ENCODE measurements around the gene B4GALT5.

The B4GALT5 gene

DNA sequence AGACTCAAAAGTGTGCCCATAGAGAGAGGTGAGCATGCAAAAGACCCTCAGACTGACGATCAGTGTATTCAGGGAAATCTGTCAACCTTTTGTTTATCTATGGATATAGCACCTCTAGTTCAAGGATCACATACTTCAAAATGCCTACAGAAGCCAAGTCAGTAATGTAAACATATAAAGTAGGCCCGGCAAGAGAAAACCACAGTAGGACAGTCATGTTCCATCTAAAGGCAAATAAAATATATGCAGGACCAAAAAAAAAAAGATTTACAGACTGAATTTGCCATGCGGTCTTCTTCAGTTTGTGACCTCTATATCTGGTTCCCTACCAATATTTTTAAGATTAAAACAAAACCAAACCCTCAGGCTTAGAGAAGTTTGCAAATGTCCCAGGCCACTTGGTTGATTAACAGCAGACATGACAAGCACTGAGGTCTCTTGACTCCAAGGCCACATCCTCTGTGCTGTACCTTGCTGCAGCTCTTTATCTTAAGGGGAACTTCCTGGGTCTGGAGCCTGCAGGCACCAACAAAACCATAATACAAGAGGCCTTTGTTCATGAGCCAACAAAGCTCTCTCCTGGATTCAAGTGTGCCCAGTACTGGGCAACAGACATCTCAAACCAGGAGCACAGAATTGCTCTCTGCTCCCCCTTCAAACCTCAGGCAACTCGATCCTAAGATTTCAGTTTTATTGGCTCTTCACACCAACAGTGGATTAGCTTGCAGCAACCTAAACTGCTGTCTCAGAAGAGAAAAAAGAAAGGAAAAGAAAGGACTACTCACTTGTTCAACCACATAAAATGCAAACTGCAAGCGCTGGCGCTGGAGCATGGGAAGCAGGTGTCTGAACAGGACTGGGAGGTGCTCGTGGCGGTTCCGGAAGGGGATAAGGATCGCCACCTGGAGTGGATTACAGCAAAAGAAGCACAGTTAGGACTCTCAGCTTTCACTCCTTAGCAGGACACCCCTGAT, 71.7 kb downstream of the B4GALT5 start:
- TF ChIP-seq, protein P1, sequence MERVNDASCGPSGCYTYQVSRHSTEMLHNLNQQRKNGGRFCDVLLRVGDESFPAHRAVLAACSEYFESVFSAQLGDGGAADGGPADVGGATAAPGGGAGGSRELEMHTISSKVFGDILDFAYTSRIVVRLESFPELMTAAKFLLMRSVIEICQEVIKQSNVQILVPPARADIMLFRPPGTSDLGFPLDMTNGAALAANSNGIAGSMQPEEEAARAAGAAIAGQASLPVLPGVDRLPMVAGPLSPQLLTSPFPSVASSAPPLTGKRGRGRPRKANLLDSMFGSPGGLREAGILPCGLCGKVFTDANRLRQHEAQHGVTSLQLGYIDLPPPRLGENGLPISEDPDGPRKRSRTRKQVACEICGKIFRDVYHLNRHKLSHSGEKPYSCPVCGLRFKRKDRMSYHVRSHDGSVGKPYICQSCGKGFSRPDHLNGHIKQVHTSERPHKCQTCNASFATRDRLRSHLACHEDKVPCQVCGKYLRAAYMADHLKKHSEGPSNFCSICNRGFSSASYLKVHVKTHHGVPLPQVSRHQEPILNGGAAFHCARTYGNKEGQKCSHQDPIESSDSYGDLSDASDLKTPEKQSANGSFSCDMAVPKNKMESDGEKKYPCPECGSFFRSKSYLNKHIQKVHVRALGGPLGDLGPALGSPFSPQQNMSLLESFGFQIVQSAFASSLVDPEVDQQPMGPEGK (CRISPR knock-in tag; IDR thresholded peaks at IDR 0.05; ENCODE audit: borderline replicate concordance), result no peak
- TF ChIP-seq ZNF565 (CRISPR knock-in tag; conservative IDR thresholded peaks at IDR 0.05; ENCODE audit: low read depth) (no peak), BACH2 (CRISPR knock-in tag; IDR thresholded peaks at IDR 0.05; ENCODE audit: borderline replicate concordance) (no peak), ISL1 (CRISPR knock-in tag; IDR thresholded peaks at IDR 0.05) (no peak)
- no peak for ATAC-seq

DNA sequence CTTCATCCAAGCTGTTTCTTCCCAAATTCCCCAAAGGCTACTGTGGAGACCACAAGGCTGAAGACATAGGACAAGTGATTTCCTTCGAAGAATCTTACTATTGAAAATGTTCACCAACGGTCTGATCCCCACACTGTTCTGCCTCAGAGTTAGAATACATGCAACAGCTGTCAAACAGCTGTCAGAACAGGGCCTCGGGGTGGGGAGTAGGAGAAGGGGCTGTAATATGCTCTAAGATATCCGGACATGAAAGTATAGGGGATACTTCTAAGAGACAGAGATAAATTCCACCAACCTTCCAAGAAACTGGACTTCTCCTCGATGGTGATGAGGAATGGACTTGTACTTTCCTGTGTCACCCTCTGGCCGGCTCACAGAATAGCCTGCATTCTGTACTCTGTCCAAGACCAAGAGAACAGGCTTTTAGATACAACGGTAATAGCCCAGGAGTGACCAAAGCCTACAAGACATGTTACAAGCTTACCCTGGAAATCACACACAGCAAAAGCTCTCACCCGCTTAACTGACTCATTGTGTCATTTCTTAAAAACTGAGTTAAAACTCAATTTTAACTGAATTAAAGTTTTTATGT, 76.5 kb downstream of the B4GALT5 start:
- TF ChIP-seq TOX (CRISPR knock-in tag; IDR thresholded peaks at IDR 0.05; ENCODE audit: borderline replicate concordance) (no peak), TCF4 (CRISPR knock-in tag; IDR thresholded peaks at IDR 0.05; ENCODE audit: borderline replicate concordance) (no peak), GLIS3 (CRISPR knock-in tag; IDR thresholded peaks at IDR 0.05) (no peak), ARNTL (CRISPR knock-in tag; IDR thresholded peaks at IDR 0.05; ENCODE audit: borderline replicate concordance, low read depth) (no peak), PPARA (CRISPR knock-in tag; IDR thresholded peaks at IDR 0.05; ENCODE audit: borderline replicate concordance) (no peak)
- TF ChIP-seq, protein P2, sequence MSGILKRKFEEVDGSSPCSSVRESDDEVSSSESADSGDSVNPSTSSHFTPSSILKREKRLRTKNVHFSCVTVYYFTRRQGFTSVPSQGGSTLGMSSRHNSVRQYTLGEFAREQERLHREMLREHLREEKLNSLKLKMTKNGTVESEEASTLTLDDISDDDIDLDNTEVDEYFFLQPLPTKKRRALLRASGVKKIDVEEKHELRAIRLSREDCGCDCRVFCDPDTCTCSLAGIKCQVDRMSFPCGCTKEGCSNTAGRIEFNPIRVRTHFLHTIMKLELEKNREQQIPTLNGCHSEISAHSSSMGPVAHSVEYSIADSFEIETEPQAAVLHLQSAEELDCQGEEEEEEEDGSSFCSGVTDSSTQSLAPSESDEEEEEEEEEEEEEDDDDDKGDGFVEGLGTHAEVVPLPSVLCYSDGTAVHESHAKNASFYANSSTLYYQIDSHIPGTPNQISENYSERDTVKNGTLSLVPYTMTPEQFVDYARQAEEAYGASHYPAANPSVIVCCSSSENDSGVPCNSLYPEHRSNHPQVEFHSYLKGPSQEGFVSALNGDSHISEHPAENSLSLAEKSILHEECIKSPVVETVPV (CRISPR knock-in tag; IDR thresholded peaks at IDR 0.05), result no peak
- ATAC-seq, result no peak

DNA sequence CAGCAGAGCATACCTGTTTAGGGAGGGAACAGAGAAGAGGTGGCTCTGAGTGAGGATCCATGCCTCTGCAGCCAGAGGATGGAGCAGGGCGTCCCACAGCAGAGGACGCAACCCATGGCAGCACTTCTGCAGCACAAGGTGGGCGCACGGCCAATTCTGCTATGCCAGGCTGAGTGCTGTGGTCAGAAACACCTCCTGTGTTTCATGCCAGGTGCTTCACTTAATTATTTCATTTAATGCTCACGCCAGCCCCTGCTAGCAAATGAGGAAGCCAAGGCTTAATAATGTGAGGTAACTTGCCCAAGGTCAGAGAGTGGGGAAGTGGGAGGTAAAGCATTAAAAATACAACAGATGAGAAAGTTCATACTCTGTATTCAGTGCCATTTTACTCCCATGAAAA, 77.2 kb downstream of the B4GALT5 start:
- ATAC-seq, result no peak
- TF ChIP-seq SNAI2 (CRISPR knock-in tag; IDR thresholded peaks at IDR 0.05) (no peak), ZNF70 (CRISPR knock-in tag; IDR thresholded peaks at IDR 0.05) (no peak), ARNTL (CRISPR knock-in tag; IDR thresholded peaks at IDR 0.05; ENCODE audit: borderline replicate concordance, low read depth) (no peak), ZFP3 (CRISPR knock-in tag; IDR thresholded peaks at IDR 0.05) (no peak), ZNF565 (CRISPR knock-in tag; conservative IDR thresholded peaks at IDR 0.05; ENCODE audit: low read depth) (no peak), ESRRG (CRISPR knock-in tag; IDR thresholded peaks at IDR 0.05) (no peak), OSR1 (CRISPR knock-in tag; IDR thresholded peaks at IDR 0.05) (no peak), PPARA (CRISPR knock-in tag; IDR thresholded peaks at IDR 0.05; ENCODE audit: borderline replicate concordance) (no peak), TOX (CRISPR knock-in tag; IDR thresholded peaks at IDR 0.05; ENCODE audit: borderline replicate concordance) (no peak), ZNF8 (CRISPR knock-in tag; IDR thresholded peaks at IDR 0.05) (no peak), ZFP30 (CRISPR knock-in tag; IDR thresholded peaks at IDR 0.05) (no peak), RARB (CRISPR knock-in tag; IDR thresholded peaks at IDR 0.05) (no peak), TCF4 (CRISPR knock-in tag; IDR thresholded peaks at IDR 0.05; ENCODE audit: borderline replicate concordance) (no peak)
- TF ChIP-seq, protein P1 (CRISPR knock-in tag; IDR thresholded peaks at IDR 0.05; ENCODE audit: borderline replicate concordance), result no peak
- TF ChIP-seq, protein P2 (CRISPR knock-in tag; IDR thresholded peaks at IDR 0.05), result no peak
- TF ChIP-seq, protein P3, sequence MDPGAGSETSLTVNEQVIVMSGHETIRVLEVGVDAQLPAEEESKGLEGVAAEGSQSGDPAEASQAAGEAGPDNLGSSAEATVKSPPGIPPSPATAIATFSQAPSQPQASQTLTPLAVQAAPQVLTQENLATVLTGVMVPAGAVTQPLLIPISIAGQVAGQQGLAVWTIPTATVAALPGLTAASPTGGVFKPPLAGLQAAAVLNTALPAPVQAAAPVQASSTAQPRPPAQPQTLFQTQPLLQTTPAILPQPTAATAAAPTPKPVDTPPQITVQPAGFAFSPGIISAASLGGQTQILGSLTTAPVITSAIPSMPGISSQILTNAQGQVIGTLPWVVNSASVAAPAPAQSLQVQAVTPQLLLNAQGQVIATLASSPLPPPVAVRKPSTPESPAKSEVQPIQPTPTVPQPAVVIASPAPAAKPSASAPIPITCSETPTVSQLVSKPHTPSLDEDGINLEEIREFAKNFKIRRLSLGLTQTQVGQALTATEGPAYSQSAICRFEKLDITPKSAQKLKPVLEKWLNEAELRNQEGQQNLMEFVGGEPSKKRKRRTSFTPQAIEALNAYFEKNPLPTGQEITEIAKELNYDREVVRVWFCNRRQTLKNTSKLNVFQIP (CRISPR knock-in tag; IDR thresholded peaks at IDR 0.05; ENCODE audit: borderline replicate concordance, low read depth), result no peak
- TF ChIP-seq, protein P4, sequence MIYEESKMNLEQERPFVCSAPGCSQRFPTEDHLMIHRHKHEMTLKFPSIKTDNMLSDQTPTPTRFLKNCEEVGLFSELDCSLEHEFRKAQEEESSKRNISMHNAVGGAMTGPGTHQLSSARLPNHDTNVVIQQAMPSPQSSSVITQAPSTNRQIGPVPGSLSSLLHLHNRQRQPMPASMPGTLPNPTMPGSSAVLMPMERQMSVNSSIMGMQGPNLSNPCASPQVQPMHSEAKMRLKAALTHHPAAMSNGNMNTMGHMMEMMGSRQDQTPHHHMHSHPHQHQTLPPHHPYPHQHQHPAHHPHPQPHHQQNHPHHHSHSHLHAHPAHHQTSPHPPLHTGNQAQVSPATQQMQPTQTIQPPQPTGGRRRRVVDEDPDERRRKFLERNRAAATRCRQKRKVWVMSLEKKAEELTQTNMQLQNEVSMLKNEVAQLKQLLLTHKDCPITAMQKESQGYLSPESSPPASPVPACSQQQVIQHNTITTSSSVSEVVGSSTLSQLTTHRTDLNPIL (CRISPR knock-in tag; IDR thresholded peaks at IDR 0.05; ENCODE audit: low read depth), result no peak

Data from SK-N-SH treated with all-trans-retinoic acid at 6 μM for 48 hours (cell line).